HEK293 (cell line): Measurements from ENCODE around the gene SERINC2.

ENCODE experiments used
- CTCF ChIA-PET: fragments of 350-600 bp; formaldehyde crosslinking; extraction: SDS; loops from one replicate; lab custom pipeline; 2021; ENCODE audit warnings: antibody characterized with exemption; lab: Yijun Ruan, JAX
- POLR2A ChIA-PET: fragments of 300-600 bp; formaldehyde crosslinking; extraction: SDS; loops from one replicate; lab custom pipeline; 2020; ENCODE audit warnings: antibody characterized with exemption, inconsistent platforms; lab: Yijun Ruan, JAX
- H3K27ac ChIP-seq: fragments of 200-500 bp; sonication (Bioruptor generic); 2 replicates; pipeline ENCODE4 v1.5.1; 2014; ENCODE audit warnings: low read depth, low read length, control low read depth, inconsistent platforms; ENCODE audit errors: extremely low read depth
- H3K36me3 ChIP-seq, 2 experiments: fragments of 200-500 bp in 1 of 2; sonication (Bioruptor generic) in 1 of 2; 1 replicate in 1 of 2; 2 replicates in 1 of 2; pipeline ENCODE4 v1.5.1; 2014 to 2017; ENCODE audit warnings: inconsistent platforms in 2 of 2, low read length in 2 of 2; ENCODE audit not compliant: control insufficient read depth in 2 of 2, insufficient read depth in 1 of 2
- H3K4me1 ChIP-seq: fragments of 200-500 bp; sonication (Bioruptor generic); 2 replicates; pipeline ENCODE4 v1.5.1; 2014; ENCODE audit warnings: mild to moderate bottlenecking, low read length, inconsistent platforms; ENCODE audit not compliant: control insufficient read depth, insufficient read depth
- H3K4me3 ChIP-seq: 2 replicates; pipeline ENCODE4 v1.5.1; 2011; ENCODE audit warnings: low read depth, mild to moderate bottlenecking, control low read depth, low read length, moderate library complexity
- H3K9me3 ChIP-seq: fragments of 200-500 bp; sonication (Bioruptor generic); 2 replicates; pipeline ENCODE4 v1.5.1; 2014; ENCODE audit warnings: low read depth, low read length, inconsistent platforms; ENCODE audit not compliant: control insufficient read depth, insufficient read depth
- GFI1B ChIP-seq: fragments of 450-650 bp; formaldehyde crosslinking; IDR thresholded peaks from 2 replicates; pipeline ENCODE4 v1.5.1; 2016; ENCODE audit warnings: missing biosample characterization, missing genetic modification characterization
- GLI2 ChIP-seq: fragments of 450-650 bp; formaldehyde crosslinking; IDR thresholded peaks from 2 replicates; pipeline ENCODE4; 2017; ENCODE audit warnings: missing biosample characterization, missing genetic modification characterization, low read depth, borderline replicate concordance
- GLIS2 ChIP-seq: fragments of 450-650 bp; formaldehyde crosslinking; IDR thresholded peaks from 2 replicates; pipeline ENCODE4 v1.5.1; 2016; ENCODE audit warnings: missing biosample characterization, missing genetic modification characterization
- KLF7 ChIP-seq: fragments of 450-650 bp; formaldehyde crosslinking; IDR thresholded peaks from 2 replicates; pipeline ENCODE4 v1.5.1; 2016; ENCODE audit warnings: missing biosample characterization, missing genetic modification characterization, borderline replicate concordance
- MEIS1 ChIP-seq: sonication (generic); formaldehyde crosslinking; IDR thresholded peaks from 2 replicates; pipeline ENCODE4 v1.8.1; 2022; ENCODE audit warnings: missing genetic modification reagents, mild to moderate bottlenecking, borderline replicate concordance
- RBAK ChIP-seq: fragments of 450-650 bp; formaldehyde crosslinking; IDR thresholded peaks from 2 replicates; pipeline ENCODE4 v1.5.1; 2016; ENCODE audit warnings: missing biosample characterization, missing genetic modification characterization
- SP7 ChIP-seq: fragments of 450-650 bp; formaldehyde crosslinking; IDR thresholded peaks from 2 replicates; pipeline ENCODE4 v1.5.1; 2016; ENCODE audit warnings: missing biosample characterization, missing genetic modification characterization
- ZBTB7A ChIP-seq: fragments of 450-650 bp; formaldehyde crosslinking; IDR thresholded peaks from 2 replicates; pipeline ENCODE4 v1.5.1; 2016; ENCODE audit warnings: low read depth, missing biosample characterization, missing genetic modification characterization
- ZNF19 ChIP-seq: fragments of 450-650 bp; formaldehyde crosslinking; IDR thresholded peaks from 2 replicates; pipeline ENCODE4; 2016; ENCODE audit warnings: missing biosample characterization, missing genetic modification characterization, low read depth
- ZNF341 ChIP-seq: fragments of 450-650 bp; formaldehyde crosslinking; IDR thresholded peaks from 2 replicates; pipeline ENCODE4; 2016; ENCODE audit warnings: low read depth, missing biosample characterization, missing genetic modification characterization
- ZNF350 ChIP-seq: fragments of 450-650 bp; formaldehyde crosslinking; IDR thresholded peaks from 2 replicates; pipeline ENCODE4 v1.5.0; 2017; ENCODE audit warnings: missing biosample characterization, mild to moderate bottlenecking, missing genetic modification characterization
- ZNF37A ChIP-seq: fragments of 450-650 bp; IDR thresholded peaks from 2 replicates; pipeline ENCODE4 v1.5.1; 2018; ENCODE audit warnings: missing biosample characterization, missing genetic modification characterization
- ZNF530 ChIP-seq: fragments of 450-650 bp; formaldehyde crosslinking; IDR thresholded peaks from 2 replicates; pipeline ENCODE4 v1.5.1; 2016; ENCODE audit warnings: low read depth, missing biosample characterization, missing genetic modification characterization
- ZNF610 ChIP-seq: fragments of 450-650 bp; formaldehyde crosslinking; IDR thresholded peaks from 2 replicates; pipeline ENCODE4 v1.5.1; 2016; ENCODE audit warnings: missing biosample characterization, missing genetic modification characterization, borderline replicate concordance
- ZNF654 ChIP-seq: fragments of 450-650 bp; formaldehyde crosslinking; IDR thresholded peaks from 2 replicates; pipeline ENCODE4 v1.5.1; 2016; ENCODE audit warnings: low read depth, missing biosample characterization, missing genetic modification characterization
- TF ChIP-seq, protein P1 (sequence below): fragments of 450-650 bp; formaldehyde crosslinking; IDR thresholded peaks from 2 replicates; pipeline ENCODE4 v1.5.1; 2016; ENCODE audit warnings: missing biosample characterization, missing genetic modification characterization

Gene SERINC2

DNA sequence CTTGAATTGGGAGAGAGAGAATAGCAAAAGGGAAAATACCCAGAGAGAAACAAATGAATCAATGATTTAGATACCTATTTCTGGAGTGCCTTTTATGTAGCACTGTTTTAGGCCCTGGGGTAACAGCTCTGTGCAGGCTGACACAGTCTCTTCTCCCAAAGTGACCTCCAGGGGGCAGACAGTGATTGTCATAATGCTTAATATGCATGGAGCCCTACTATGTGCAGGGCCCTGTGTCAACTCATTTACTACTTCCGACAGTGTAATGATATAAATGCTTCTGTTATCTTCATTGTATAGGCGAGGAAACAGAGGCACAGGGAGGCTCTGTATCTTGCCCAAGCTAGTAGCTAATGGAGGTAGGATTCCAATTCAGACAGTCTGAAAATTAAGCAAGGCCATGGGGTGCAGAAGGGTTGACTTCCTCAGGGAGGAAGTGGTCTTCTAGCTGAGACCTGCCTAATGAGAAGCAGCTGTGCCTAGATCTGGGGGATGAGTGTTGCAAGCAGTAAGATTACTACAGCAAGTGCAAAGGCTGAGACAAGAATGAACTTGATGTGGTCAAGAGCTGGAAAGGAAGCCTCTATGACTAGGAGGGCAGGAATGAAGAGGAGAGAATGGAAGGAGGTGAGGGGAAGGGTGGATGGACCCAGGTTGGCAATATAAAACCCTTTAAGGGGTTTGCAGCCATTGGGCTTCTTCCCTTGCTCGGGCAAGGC, 16.2 kb upstream of the SERINC2 start:
- no peaks in the 10 kb centered on the region for H3K9me3 ChIP-seq
- H3K4me3 ChIP-seq, result no peak overlapping the region
- ChIA-PET CTCF (interaction anchor here (0.6 to 7.5 kb wide), 8 partner anchors 8 to 416 kb away, joined by 3 to 146 read pairs (median 6); partner anchors contain the start of gene SERINC2), POLR2A (interaction anchor here (0.8 kb wide), 2 partner anchors 25 to 100 kb away, joined by 3 read pairs; partner anchors contain the start of genes SNRNP40 and ZCCHC17)
- no peaks in the 10 kb centered on the region for H3K4me1 ChIP-seq
- peak; percentile 10; the same call in 1 of the 2 replicates for TF ChIP-seq ZNF654 (tag by site-specific recombination)
- TF ChIP-seq, protein P1, sequence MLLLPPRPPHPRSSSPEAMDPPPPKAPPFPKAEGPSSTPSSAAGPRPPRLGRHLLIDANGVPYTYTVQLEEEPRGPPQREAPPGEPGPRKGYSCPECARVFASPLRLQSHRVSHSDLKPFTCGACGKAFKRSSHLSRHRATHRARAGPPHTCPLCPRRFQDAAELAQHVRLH (tag by site-specific recombination), result no peak
- TF ChIP-seq, all 188 proteins: peak for 1
- Histone ChIP-seq H3K36me3 (no peaks in the 10 kb centered on the region), H3K27ac (no peak overlapping the region)

DNA sequence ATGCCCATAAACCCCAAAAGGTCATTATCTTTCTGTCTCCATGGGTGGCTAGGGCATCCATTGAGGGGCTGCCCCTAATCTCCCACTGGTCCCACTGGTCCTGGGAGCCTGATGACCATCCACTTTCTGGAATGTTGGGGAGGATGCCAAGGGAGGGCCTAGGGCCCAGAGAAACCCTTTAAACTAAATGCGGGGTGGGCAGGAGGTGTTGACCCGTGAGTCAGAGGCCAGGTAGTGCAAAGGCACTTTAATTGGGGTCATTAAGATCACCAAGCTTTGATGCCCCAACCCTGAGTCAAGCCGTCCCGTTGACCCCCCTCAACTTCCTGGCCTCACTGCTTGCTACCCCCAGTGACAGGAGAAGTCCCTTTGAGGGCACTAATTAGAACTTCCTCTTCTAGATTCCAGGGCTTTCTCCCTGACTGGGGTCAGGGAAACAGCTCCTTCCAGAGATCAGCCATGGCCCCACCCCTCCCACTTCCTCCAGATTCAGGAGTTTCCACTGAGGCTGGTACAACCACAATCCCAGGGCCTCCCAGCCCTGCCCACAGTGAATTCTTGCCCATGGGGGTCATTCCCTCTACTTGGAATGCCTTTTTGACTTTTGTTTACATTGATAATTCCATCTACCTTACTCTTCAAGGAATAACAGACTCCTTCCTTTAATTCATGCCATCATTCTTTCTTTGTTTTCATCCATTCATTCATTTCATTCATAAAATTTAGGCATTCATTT, 15.5 kb upstream of the SERINC2 start:
- CTCF ChIA-PET, result interaction anchor here (0.7 to 7.5 kb wide), 8 partner anchors 8 to 275 kb away, joined by 3 to 146 read pairs (median 5); partner anchors contain the start of gene SERINC2

DNA sequence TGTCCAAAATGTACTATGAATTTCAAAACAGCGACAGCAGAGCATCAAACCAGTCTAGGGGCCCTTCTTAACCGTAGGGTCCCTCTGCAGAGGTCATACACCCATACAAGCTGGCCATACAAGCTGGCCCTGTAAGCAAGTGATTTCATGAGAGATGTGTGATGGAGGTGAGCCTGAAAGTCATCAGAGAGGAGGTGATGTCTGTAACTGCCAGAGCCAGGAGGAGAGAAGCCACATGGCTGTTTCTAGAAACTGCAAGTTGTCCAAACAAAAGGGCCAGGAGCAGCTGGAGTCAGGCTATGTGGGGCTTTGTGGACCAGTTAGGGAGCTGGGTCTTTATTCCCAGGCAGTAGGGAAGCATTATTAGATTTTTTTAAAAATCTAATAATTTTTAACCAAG, 14.8 kb upstream of the SERINC2 start:
- no peak for TF ChIP-seq ZNF19 (tag by site-specific recombination)
- no peak for TF ChIP-seq GFI1B (tag by site-specific recombination)
- TF ChIP-seq SP7 (tag by site-specific recombination), result no peak
- TF ChIP-seq ZNF341 (tag by site-specific recombination), result no peak
- TF ChIP-seq GLI2 (tag by site-specific recombination), result no peak
- TF ChIP-seq ZBTB7A (tag by site-specific recombination), result no peak
- TF ChIP-seq ZNF350, result no peak
- ChIA-PET POLR2A (no interaction called here), CTCF (interaction anchor here (0.6 to 7.5 kb wide), 5 partner anchors 14 to 364 kb away, joined by 3 to 146 read pairs (median 3); partner anchors contain the start of gene SERINC2)
- Histone ChIP-seq H3K4me1 (no peaks in the 10 kb centered on the region), H3K27ac (no peak overlapping the region), H3K36me3 (no peaks in the 10 kb centered on the region), H3K9me3 (no peaks in the 10 kb centered on the region), H3K4me3 (no peak overlapping the region)

More for the DNA sequence above, 15.5 kb upstream of the SERINC2 start:
- no peaks in the 10 kb centered on the region for H3K36me3 ChIP-seq
- POLR2A ChIA-PET, result no interaction called here
- TF ChIP-seq KLF7 (tag by site-specific recombination) (no peak), RBAK (tag by site-specific recombination) (no peak), ZNF530 (tag by site-specific recombination) (no peak), GLIS2 (tag by site-specific recombination) (0 out of 2 replicates have a peak, but pooled peaks have one; percentile 18), ZNF37A (tag by site-specific recombination) (no peak), MEIS1 (CRISPR knock-in tag) (no peak), ZNF610 (tag by site-specific recombination) (no peak)
- TF ChIP-seq, protein P1 (tag by site-specific recombination), result no peak
- H3K4me1 ChIP-seq, result no peaks in the 10 kb centered on the region
- no peak overlapping the region for H3K27ac ChIP-seq
- no peak overlapping the region for H3K4me3 ChIP-seq
- no peaks in the 10 kb centered on the region for H3K9me3 ChIP-seq
